GM21737 (cell line): ENCODE results near the gene RPN1.
A peak's percentile ranks its signal among the peaks of the same experiment; 100 is the strongest.
"Not testable (repeated sequence)": the region's sequence is repeated elsewhere in the genome, so short reads cannot be mapped to it uniquely, and the experiment has no call there.

Experiments used
- ATAC-seq: cut with Tn5 transposase; IDR thresholded peaks from one replicate; pipeline ENCODE4 v1.9.1; 2021; ENCODE audit warnings: mild to moderate bottlenecking, moderate library complexity; ENCODE audit not compliant: unreplicated experiment

RPN1 gene

DNA sequence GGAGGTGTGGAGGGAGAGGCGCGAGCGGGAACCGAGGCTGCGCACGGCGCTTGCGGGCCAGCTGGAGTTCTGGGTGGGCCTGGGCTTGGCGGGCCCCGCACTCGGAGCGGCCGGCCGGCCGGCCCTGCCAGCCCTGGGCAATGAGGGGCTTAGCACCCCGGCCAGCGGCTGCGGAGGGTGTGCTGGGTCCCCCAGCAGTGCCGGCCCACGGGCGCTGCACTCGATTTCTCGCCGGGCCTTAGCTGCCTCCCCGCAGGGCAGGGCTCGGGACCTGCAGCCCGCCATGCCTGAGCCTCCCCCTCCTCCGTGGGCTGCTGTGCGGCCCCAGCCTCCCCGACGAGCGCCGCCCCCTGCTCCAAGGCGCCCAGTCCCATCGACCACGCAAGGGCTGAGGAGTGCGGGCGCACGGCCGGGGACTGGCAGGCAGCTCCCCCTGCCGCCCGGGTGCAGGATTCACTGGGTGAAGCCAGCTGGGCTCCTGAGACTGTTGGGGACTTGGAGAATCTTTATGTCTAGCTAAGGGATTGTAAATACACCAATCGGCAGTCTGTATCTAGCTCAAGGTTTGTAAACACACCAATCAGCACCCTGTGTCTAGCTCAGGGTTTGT, 2.9 kb upstream of the RPN1 start:
- ATAC-seq, result not testable (repeated sequence)

DNA sequence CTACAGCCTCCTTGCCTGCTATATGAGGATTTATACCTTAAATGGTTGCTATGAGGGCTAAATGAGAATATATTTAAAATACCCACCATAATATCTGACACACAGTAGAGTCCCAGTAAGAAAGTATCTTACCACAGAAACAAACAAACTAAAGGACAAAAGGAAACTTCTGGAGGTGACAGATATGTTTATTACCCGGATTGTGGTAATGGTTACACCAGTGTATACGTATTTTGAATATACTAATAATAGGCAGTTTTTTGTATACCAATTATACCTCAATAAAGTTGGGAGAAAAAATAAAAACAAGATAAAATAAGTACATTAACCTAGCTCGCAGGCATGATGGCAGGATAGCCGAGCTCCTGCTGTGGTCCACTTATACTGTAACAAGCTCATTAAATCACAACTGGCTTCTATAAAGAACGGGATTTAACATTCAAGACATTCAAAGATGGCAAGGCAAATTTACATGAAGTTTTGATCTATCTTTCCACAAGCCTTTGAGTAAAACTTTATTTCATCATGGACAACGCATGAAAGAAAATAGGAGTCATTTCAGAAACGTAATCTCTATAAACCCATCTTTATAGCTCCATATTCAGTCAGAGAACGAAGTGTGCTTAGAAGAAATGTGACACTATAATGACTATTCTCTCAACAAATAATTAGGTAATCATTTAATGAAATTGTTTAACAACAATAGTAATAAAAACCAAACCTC, 1.5 kb downstream of the RPN1 start:
- ATAC-seq, result no peak

DNA sequence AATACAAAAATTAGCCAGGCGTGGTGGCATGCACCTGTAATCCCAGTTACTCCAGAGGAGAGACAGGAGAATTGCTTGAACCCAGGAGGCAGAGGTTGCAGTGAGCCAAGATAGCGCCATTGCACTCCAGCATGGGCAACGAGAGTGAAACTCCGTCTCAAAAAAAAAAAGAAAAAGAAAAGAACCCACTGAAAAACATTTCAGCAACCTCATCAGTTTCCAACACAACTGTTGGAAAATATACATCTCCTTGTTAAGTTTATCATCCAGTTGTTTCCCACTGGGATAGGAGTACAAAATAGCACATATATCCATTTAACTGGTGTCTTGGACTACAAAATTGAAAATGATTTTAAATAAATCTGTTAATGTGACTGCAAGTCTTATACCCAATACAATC, 2.2 kb downstream of the RPN1 start:
- no peak for ATAC-seq

DNA sequence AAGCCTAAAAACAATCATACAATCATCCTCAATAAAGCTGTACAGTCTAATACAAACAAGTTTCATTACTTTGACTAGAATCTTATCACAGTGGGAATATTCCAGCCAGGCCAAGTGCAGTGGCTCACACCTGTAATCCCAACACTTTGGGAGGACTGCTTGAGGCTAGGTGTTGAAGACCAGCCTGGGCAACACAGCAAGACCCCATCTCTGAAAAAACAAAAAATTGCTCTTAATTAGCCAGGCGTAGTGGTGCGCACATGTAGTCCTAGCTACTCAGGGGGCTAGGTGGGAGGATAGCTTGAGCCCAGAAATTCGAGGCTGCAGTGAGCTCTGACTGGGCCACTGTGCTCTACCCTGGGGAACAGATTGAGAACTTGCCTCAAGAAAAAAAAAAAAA, 3.3 kb downstream of the RPN1 start:
- no peak for ATAC-seq

DNA sequence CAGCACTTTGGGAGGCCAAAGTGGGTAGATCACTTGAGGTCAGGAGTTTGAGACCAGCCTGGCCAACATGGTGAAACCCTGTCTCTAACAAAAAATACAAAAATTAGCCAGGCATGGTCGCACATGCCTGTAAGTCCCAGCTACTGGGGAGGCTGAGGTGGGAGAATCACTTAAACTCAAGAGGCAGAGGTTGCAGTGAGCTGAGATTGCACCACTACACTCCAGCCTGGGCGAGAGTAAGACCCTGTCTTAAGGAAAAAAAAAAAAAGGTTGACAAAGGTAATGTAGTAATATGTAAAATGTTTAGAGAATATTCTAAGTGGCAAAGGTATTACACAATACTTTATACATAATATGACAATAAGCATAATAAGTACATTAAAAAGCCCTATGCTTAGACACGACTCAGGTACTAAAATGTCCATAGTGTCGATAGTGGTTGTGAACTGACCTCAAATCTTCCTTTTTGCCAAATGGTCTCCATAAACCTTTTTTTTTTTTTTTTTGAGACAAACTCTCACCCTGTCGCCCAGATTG, 16.5 kb downstream of the RPN1 start:
- ATAC-seq, result no peak

DNA sequence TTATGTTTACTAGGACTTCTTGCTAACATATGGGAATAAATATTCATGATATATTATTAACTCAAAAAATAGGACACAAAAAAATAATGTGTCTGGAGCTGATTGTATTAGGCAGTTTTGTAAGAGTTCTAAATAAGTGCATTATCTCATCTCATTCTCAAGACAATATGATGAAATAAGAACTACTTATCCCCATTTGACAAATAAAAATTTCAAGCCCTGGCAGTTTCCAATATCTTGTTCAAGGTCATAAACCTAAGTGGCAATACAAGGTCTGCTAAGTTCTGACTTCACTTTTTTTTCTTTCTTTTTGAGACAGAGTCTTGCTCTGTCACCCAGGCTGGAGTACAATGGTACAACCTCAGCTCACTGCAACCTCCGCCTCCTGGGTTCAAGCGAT, 18.3 kb downstream of the RPN1 start:
- no peak for ATAC-seq

DNA sequence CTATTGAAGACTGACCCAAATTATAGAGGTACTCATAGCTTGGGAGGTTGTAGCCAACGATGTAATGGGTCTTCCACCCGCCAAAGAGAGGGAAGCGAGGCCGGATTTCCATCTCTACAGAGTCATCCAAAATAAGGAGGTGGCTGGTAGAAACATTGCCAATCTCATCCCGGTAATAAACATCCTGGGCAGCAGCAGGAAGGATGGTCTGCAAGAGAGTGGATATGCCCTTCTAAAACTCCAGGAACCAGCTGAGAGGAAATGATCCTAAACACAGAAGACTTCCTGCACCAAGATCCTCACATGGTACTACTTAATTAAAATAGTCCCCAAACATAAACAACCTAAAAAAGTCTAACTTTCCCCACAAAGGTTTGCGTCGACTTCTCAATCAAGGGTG, 20.7 kb downstream of the RPN1 start:
- no peak for ATAC-seq

DNA sequence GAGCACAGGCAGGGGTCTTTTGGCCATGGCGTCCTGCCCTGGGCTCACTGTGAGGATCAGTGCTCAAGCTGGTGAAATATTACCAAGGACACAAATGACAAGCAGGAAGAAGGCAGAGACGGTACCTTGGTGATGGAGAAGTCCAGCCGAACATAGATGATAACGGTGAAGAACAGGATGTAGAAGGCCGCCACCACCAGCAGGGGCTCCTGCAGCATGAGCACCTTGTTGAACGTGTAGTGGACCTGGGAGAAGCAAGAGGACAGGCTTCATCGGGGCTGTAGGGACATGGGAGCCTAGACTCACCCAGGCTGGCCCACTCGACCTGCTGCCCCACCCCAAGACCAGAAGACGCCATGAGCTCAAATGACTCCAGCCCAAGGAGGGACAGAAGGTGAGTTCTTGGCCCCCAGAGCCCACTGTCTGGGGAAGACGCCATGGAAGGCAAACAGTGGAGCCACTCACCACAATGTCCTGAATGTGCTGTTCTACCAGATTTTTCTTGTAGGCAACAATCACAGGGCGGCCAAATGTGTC, 25.1 kb downstream of the RPN1 start:
- ATAC-seq, result no peak

DNA sequence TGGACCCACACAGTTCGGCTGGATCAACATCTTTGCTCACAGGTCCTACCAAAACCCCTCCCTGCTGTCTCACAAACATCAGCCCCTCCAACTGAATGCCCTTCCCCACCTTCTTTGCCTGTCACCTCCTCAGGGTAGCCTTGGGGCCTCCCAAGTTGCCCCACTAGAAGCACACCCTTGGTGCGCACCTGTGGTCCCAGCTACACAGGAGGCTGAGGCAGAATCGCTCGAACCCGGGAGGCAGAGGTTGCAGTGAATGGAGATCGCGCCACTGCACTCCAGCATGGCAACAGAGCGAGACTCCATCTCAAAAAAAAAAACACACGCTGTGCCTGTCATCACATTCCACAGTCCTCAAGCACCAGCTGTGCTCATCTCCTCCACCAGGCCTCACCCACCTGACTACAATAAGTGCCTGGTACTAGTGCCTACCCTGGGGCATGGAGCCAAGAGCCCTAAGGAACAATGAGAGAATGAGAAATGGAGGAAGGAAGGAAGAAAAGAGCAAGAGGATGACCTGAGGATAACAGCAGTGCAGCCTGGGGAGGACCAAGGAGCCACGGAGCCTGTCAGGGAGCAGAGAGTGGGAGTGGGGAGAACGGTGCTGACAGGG, 26.0 kb downstream of the RPN1 start:
- ATAC-seq, result no peak

DNA sequence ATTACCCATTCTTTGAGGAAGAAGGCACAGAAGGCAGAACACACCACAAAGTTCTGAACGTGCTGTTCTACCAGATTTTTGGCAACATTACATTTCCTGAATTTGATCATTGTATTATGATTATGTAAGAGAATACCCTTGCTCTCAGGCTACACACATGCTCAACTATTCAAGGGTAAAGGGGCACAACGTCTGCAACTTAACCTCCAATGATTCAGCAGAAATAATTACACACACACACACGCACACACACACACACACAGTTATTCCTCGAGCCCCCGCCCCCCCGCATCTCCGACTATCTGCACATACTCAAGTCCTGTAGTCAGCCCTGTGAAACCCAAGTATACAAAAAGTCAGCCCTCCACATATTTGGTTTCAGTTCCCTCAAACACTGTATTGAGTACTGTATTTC, 26.8 kb downstream of the RPN1 start:
- ATAC-seq, result no peak

DNA sequence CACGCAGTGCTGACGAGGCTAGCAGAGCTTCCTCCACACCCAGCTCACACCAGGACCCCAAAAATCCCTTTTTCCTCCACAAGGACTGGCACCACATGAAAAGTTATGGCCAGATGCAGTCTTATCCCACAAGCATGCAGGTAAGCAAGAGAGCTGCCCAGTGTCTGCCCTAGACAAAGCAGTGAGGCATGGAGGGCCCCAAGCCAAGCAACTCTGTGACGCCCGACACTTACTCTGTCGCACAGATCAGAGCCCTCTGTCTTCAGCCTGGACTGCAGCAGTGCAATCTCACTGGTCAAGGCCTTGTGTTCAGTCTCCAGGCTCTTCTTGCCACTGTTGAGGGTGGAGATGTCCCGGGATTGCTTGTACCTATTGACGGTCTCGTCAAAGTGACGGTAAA, 28.7 kb downstream of the RPN1 start:
- no peak for ATAC-seq

DNA sequence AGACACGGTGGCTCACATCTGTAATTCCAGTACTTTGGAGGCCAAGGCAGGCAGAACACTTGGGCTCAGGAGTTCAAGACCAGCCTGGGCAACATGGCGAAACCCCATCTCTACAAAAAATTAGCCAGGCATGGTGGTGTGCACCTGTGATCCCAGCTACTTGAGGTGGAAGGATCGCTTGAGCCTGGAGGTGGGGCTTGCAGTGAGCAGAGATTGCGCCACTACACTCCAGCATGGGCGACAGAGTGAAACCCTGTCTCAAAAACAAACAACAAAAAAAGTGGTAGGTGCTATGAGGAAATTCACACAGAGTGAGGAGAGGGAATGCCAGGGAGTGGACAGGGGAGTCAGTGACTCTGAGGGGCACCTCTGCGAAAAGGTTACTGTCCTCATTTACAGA, 29.4 kb downstream of the RPN1 start:
- ATAC-seq, result no peak

DNA sequence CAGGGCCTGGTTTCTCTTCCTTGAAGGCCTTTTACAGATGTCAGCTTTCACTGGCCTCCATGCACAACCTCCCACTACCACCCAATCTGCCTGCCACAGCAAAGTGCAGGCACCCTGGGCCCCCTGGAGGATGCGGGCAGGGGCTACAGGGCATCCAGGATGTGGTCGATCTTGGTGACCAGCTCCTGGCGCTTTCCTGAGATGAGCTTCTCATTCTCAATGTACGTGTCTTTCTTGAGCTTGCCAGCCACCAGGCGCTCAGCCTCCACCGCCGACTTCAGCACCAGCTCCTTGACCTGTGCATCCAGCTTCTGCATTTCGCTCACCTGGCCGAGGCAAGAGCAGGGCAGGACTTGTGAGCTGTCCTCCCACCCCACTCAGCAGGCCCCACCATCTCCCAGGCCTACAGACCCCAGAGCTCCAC, 30.3 kb downstream of the RPN1 start:
- ATAC-seq, result no peak

DNA sequence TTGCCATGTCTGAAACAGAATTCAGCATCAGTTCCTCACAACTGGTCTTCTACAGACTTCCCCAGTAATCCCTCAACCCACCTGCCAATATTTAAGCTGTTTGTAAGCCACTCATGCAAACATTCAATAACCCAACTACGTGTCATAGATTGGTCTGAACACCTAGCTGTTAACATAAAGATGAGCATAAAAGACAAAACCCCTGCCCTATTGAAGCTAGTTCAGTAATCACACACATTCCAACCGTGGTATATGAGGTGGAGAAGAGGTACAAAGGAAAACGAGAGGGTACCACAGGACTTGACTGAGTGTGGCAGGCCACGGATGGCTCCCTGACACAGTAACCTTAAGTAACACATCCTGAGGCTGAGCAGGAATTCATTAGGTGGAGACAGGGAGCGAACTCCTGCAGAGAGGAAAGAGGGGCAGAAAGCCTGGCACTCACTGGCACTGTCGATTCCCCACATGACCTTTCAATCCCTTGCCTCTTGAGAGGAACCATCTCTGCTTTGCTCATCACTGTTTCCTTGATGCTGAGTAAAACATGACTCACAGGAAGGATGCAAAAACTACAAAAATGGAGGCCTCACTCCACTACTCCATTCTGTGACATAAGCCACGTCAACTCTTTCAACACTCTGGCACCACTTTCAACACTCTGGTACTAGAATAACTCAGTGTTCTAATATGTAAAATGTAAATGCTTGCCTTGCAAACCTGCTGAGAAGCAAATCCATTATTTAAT, 31.3 kb downstream of the RPN1 start:
- ATAC-seq, result no peak

DNA sequence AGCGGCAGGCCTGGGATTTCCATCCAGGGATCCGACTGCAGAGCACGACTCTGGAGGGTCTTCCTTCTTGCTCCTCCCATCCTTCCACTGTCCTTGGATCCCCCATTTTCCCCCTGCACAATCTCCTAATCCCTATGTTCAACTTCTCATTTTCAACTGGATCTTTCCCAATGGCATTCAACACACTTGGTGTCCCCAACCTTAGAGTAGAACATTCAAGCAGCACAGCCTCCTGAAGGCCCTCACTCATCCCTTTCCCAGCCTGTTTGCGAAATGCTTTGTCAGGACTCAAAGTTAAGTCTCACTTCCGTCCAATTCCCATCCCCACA, 32.3 kb downstream of the RPN1 start:
- no peak for ATAC-seq

DNA sequence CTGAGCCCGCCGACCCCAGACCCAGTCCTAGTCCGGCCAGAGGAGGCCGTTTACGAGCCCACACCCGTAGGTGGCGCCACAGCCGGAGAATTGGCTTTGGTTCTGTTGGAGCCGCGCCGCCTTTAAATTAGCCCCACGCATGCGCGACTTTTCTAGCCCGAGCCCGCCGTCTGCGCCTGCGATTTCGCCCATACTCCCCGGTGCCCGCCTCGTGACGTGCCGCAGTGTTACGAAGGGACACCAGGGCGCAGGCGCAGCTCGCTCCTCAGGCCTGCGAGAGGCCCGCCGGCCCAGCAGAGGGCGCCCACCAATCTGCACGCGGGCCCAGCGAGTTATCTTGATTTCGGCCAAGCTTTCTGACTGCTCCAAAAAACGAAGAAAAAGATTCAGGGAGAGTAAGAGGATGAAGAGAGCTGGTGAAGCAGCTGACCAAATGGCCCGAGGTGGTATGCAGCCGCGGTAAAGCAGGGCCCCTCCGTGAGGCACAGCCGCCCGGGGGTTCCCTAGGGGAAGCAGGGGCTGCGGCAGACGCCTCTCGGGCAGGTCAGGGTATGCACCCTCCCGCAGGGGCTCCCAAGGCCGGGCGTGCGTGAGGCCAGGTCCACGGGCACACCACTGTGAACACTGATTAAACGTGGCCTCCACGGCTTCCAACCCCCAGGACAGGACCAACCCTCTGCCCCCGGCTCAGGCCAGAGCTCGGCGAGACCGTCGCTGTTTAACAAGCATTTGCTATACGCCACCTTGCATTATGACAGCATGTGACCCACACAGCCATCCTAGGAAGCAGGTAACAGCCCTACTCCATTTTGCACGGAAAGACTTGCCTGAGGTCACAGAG, 32.8 kb downstream of the RPN1 start:
- peak; percentile 86 for ATAC-seq

DNA sequence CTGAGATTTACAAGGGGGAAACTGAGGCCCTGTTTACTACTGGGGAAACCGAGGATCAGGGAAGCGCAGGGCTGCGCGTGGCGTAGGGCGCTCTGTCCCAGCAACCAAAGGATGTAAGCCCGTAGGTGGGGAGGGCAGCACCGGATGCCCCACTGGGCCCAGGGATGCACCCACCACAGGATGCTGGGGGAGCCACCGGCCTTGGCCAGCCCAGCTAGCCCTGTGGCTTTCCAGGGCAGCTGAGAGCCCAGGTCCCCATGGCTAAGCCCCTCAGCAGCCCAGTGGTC, 33.4 kb downstream of the RPN1 start:
- ATAC-seq, result no peak

DNA sequence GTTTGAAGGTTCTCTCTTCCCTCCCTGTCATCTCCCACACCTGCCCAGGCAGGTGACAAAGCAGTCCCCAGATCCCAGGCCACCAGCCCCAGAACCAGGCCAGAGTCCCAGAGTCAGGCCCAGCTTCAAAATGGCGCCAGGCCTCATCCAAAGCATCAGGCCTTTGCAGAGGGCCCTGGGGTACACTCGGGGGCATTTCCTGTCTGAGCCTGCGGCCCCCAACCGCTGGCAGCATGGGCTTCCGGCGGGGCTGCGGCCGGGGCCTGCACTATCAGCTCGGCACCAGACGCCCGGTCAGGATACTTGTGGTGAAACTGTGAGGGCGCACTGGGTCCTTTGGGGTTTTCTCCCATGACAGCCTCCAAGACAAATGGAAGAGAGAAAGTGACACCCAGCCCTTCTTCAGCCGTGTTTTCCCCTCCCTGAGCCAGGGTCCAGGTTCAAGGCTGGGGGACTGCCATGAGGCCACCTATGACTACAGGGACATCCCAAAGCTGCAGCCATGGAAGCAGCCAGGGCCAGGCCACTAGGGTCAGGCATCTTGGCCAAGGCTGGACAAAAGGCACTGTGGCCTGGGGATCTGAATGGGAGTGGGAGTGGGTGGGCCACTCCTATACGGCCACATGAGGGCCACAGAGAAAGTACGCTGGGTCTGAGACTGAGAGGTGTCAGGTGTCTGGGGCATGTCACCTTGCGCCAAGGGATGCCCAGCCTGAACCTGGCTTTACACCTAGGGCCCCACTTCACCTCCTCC, 33.9 kb downstream of the RPN1 start:
- ATAC-seq, result no peak

DNA sequence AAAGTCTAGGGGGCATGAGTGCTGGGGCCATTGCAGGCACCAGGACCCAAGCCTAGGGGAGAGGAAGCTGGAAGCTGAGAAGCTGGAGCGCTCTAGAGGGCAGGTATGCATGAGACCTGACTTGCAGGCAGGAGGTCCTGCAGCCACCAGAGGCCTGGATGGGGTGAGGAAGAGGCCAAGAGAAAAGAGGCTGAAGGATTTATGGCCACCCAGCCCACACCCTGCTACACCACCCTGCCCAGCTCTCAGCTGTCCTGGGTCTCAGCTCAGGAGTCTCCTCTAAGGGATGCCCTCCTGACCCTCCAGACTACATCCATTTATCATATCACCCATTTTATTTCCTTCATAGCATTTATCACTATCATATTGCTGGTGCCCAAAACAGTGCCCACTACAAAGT, 36.5 kb downstream of the RPN1 start:
- ATAC-seq, result no peak
